ENCODE data around the gene CDH4.

DNA sequence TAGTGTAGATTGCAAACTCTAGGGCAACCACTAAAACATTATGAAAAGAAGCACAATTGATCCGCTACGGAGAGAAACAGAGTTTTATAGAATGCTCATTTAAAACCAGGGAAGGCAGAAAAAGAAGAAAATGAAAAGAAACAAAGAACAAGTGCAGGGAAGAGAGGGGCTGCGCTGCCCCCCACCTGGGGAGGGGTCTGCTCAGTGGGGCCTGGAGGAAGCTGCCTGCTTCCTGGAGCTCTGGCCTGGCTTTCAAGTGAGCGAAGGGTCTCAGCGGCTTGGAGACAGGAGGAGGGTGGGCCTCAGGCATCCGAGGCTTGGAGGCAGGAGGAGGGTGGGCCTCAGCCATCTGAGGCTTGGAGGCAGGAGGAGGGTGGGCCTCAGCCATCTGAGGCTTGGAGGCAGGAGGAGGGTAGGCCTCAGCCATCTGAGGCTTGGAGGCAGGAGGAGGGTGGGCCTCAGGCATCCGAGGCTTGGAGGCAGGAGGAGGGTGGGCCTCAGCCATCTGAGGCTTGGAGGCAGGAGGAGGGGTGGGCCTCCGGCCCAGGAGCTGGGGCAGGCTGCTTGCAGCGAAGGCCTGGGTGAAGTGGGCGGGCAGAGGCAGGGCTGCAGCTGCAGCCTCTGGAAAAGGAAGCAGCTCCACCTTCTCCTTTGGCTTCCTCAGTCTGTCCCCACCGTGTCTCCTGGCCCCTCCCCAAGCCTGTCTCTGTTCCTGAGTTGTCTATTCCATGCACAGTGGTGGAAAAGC, 407.4 kb downstream of the CDH4 start:
- TF ChIP-seq, protein P1, sequence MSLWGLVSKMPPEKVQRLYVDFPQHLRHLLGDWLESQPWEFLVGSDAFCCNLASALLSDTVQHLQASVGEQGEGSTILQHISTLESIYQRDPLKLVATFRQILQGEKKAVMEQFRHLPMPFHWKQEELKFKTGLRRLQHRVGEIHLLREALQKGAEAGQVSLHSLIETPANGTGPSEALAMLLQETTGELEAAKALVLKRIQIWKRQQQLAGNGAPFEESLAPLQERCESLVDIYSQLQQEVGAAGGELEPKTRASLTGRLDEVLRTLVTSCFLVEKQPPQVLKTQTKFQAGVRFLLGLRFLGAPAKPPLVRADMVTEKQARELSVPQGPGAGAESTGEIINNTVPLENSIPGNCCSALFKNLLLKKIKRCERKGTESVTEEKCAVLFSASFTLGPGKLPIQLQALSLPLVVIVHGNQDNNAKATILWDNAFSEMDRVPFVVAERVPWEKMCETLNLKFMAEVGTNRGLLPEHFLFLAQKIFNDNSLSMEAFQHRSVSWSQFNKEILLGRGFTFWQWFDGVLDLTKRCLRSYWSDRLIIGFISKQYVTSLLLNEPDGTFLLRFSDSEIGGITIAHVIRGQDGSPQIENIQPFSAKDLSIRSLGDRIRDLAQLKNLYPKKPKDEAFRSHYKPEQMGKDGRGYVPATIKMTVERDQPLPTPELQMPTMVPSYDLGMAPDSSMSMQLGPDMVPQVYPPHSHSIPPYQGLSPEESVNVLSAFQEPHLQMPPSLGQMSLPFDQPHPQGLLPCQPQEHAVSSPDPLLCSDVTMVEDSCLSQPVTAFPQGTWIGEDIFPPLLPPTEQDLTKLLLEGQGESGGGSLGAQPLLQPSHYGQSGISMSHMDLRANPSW (CRISPR knock-in tag; conservative IDR thresholded peaks at IDR 0.05; ENCODE audit: low read depth): no peak
- TF ChIP-seq SP1 (CRISPR knock-in tag; conservative IDR thresholded peaks at IDR 0.05): no peak
- no peak for TF ChIP-seq ZNF121 (CRISPR knock-in tag; IDR thresholded peaks at IDR 0.05)
- no peak for TF ChIP-seq ZNF219 (CRISPR knock-in tag; IDR thresholded peaks at IDR 0.05; ENCODE audit: borderline replicate concordance)
- no peak for TF ChIP-seq SMAD3 (CRISPR knock-in tag; IDR thresholded peaks at IDR 0.05; ENCODE audit: borderline replicate concordance)
- TF ChIP-seq, protein P2, sequence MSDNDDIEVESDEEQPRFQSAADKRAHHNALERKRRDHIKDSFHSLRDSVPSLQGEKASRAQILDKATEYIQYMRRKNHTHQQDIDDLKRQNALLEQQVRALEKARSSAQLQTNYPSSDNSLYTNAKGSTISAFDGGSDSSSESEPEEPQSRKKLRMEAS (CRISPR knock-in tag; IDR thresholded peaks at IDR 0.05): no peak
- TF ChIP-seq JUN (CRISPR knock-in tag; IDR thresholded peaks at IDR 0.05): no peak
- TF ChIP-seq, protein P3, sequence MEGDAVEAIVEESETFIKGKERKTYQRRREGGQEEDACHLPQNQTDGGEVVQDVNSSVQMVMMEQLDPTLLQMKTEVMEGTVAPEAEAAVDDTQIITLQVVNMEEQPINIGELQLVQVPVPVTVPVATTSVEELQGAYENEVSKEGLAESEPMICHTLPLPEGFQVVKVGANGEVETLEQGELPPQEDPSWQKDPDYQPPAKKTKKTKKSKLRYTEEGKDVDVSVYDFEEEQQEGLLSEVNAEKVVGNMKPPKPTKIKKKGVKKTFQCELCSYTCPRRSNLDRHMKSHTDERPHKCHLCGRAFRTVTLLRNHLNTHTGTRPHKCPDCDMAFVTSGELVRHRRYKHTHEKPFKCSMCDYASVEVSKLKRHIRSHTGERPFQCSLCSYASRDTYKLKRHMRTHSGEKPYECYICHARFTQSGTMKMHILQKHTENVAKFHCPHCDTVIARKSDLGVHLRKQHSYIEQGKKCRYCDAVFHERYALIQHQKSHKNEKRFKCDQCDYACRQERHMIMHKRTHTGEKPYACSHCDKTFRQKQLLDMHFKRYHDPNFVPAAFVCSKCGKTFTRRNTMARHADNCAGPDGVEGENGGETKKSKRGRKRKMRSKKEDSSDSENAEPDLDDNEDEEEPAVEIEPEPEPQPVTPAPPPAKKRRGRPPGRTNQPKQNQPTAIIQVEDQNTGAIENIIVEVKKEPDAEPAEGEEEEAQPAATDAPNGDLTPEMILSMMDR (IDR thresholded peaks at IDR 0.05): no peak
- TF ChIP-seq, protein P4, sequence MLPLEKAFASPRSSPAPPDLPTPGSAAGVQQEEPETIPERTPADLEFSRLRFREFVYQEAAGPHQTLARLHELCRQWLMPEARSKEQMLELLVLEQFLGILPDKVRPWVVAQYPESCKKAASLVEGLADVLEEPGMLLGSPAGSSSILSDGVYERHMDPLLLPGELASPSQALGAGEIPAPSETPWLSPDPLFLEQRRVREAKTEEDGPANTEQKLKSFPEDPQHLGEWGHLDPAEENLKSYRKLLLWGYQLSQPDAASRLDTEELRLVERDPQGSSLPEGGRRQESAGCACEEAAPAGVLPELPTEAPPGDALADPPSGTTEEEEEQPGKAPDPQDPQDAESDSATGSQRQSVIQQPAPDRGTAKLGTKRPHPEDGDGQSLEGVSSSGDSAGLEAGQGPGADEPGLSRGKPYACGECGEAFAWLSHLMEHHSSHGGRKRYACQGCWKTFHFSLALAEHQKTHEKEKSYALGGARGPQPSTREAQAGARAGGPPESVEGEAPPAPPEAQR (CRISPR knock-in tag; IDR thresholded peaks at IDR 0.05): no peak
- no peak for TF ChIP-seq ZNF317 (CRISPR knock-in tag; IDR thresholded peaks at IDR 0.05; ENCODE audit: borderline replicate concordance, low read depth)
- TF ChIP-seq, protein P5, sequence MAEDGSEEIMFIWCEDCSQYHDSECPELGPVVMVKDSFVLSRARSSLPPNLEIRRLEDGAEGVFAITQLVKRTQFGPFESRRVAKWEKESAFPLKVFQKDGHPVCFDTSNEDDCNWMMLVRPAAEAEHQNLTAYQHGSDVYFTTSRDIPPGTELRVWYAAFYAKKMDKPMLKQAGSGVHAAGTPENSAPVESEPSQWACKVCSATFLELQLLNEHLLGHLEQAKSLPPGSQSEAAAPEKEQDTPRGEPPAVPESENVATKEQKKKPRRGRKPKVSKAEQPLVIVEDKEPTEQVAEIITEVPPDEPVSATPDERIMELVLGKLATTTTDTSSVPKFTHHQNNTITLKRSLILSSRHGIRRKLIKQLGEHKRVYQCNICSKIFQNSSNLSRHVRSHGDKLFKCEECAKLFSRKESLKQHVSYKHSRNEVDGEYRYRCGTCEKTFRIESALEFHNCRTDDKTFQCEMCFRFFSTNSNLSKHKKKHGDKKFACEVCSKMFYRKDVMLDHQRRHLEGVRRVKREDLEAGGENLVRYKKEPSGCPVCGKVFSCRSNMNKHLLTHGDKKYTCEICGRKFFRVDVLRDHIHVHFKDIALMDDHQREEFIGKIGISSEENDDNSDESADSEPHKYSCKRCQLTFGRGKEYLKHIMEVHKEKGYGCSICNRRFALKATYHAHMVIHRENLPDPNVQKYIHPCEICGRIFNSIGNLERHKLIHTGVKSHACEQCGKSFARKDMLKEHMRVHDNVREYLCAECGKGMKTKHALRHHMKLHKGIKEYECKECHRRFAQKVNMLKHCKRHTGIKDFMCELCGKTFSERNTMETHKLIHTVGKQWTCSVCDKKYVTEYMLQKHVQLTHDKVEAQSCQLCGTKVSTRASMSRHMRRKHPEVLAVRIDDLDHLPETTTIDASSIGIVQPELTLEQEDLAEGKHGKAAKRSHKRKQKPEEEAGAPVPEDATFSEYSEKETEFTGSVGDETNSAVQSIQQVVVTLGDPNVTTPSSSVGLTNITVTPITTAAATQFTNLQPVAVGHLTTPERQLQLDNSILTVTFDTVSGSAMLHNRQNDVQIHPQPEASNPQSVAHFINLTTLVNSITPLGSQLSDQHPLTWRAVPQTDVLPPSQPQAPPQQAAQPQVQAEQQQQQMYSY (CRISPR knock-in tag; IDR thresholded peaks at IDR 0.05): no peak
- TF ChIP-seq, protein P6, sequence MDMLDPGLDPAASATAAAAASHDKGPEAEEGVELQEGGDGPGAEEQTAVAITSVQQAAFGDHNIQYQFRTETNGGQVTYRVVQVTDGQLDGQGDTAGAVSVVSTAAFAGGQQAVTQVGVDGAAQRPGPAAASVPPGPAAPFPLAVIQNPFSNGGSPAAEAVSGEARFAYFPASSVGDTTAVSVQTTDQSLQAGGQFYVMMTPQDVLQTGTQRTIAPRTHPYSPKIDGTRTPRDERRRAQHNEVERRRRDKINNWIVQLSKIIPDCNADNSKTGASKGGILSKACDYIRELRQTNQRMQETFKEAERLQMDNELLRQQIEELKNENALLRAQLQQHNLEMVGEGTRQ (CRISPR knock-in tag; IDR thresholded peaks at IDR 0.05): no peak
